H1 (cell line): Measurements from ENCODE around the gene MORC2. TPM values are rescaled to one million over a fixed set of nuclear protein-coding genes. Genes with fewer than 3 reads are reported as not detected.

Experiments
- CTCF ChIA-PET: fragments of 300-600 bp; sonication (Branson Sonifier 250); formaldehyde crosslinking; loops from one replicate; lab custom pipeline; 2021; ENCODE audit not compliant: partially characterized antibody; lab: Charles Lee
- POLR2A ChIA-PET: fragments of 300-600 bp; sonication (Branson Sonifier 250); formaldehyde crosslinking; loops from one replicate; lab custom pipeline; 2021; ENCODE audit warnings: inconsistent platforms; ENCODE audit not compliant: partially characterized antibody; lab: Charles Lee
- DNase-seq, 2 experiments: peaks; one replicate each; pipeline versions ENCODE4 v3.0.0 to v3.0.0-alpha.2; 2010 to 2022; ENCODE audit warnings: low spot score in 2 of 2, low read depth in 1 of 2, mixed read lengths in 1 of 2
- FAIRE-seq: peaks from 2 replicates; lab custom pipeline; 2011; peaks lifted over from hg19 to GRCh38; lab: Jason Lieb, UNC
- H2AFZ ChIP-seq: 2 replicates; pipeline ENCODE4 v1.8.1; 2012; ENCODE audit warnings: low read length, inconsistent platforms
- H2AK5ac ChIP-seq: 2 replicates; pipeline ENCODE4 v1.6.1; 2013; ENCODE audit warnings: low read depth, low read length
- H2BK120ac ChIP-seq: replicated peaks from 2 replicates; pipeline ENCODE3; 2013; ENCODE audit warnings: low read depth, low read length, inconsistent platforms
- H2BK12ac ChIP-seq: 2 replicates; pipeline ENCODE4 v1.6.1; 2013; ENCODE audit warnings: low read depth, low read length
- H2BK15ac ChIP-seq: 2 replicates; pipeline ENCODE4 v1.6.1; 2013; ENCODE audit warnings: low read length
- H2BK20ac ChIP-seq: 2 replicates; pipeline ENCODE4 v1.6.1; 2013; ENCODE audit warnings: low read length
- H2BK5ac ChIP-seq: 2 replicates; pipeline ENCODE4 v1.6.1; 2013; ENCODE audit warnings: low read depth, low read length
- H3K14ac ChIP-seq: 2 replicates; pipeline ENCODE4 v1.6.1; 2013; ENCODE audit warnings: inconsistent platforms; ENCODE audit not compliant: insufficient read length
- H3K18ac ChIP-seq: 2 replicates; pipeline ENCODE4 v1.6.1; 2013; ENCODE audit warnings: low read length; ENCODE audit errors: extremely low read depth
- H3K23ac ChIP-seq: 2 replicates; pipeline ENCODE4 v1.6.1; 2013; ENCODE audit warnings: inconsistent platforms; ENCODE audit not compliant: insufficient read length
- H3K23me2 ChIP-seq: 2 replicates; pipeline ENCODE4 v1.6.1; 2013; ENCODE audit warnings: low read depth, low read length
- H3K27ac ChIP-seq: 2 replicates; pipeline ENCODE4 v1.6.1; 2011; ENCODE audit warnings: low read depth, low read length, inconsistent platforms
- H3K27me3 ChIP-seq, 4 experiments: replicated peaks in 1 of 4; 1 replicate in 1 of 4; 2 replicates in 3 of 4; pipeline versions ENCODE4 v1.6.1 to v1.8.1; 2011 to 2013; ENCODE audit warnings: low read length in 3 of 4, mild to moderate bottlenecking in 3 of 4, inconsistent platforms in 2 of 4, mixed read lengths in 2 of 4, moderate library complexity in 1 of 4; ENCODE audit not compliant: control insufficient read depth in 3 of 4, insufficient read depth in 3 of 4; ENCODE audit errors: extremely low read depth in 1 of 4
- H3K36me3 ChIP-seq, 4 experiments: 2 replicates each; pipeline versions ENCODE4 v1.6.1 to v1.8.1; 2011 to 2013; ENCODE audit warnings: mild to moderate bottlenecking in 4 of 4, low read length in 3 of 4, moderate library complexity in 2 of 4, control low read depth in 1 of 4, inconsistent platforms in 1 of 4; ENCODE audit not compliant: insufficient read depth in 4 of 4, control insufficient read depth in 2 of 4
- H3K4ac ChIP-seq: replicated peaks from 2 replicates; pipeline ENCODE3; 2013; ENCODE audit warnings: low read length, low read depth, mixed read lengths, inconsistent platforms; ENCODE audit not compliant: insufficient read length
- H3K4me1 ChIP-seq, 4 experiments: replicated peaks in 1 of 4; 1 replicate in 1 of 4; 2 replicates in 3 of 4; pipeline versions ENCODE4 v1.6.1 to v1.8.1; 2011 to 2013; ENCODE audit warnings: low read length in 3 of 4, inconsistent platforms in 2 of 4, mixed read lengths in 1 of 4; ENCODE audit not compliant: insufficient read depth in 4 of 4, control insufficient read depth in 3 of 4
- H3K4me2 ChIP-seq, 2 experiments: 2 replicates each; pipeline versions ENCODE4 v1.6.1 to v1.8.1; 2011 to 2013; ENCODE audit warnings: low read depth in 2 of 2, low read length in 2 of 2, control low read depth in 1 of 2, inconsistent platforms in 1 of 2, mild to moderate bottlenecking in 1 of 2; ENCODE audit not compliant: insufficient read depth in 1 of 2
- H3K4me3 ChIP-seq, 4 experiments: fragments of 200-600, 300-600 bp in 1 of 4; sonication (generic), shearing (Covaris generic), sonication (Bioruptor Twin) in 1 of 4; 2 replicates each; pipeline versions ENCODE4 v1.5.1 to v1.8.1; 2011 to 2016; ENCODE audit warnings: low read length in 4 of 4, low read depth in 3 of 4, control low read depth in 2 of 4, inconsistent platforms in 2 of 4, mild to moderate bottlenecking in 2 of 4, mixed read lengths in 1 of 4, moderate library complexity in 1 of 4; ENCODE audit not compliant: insufficient read depth in 2 of 4; ENCODE audit errors: extremely low read depth in 1 of 4
- H3K56ac ChIP-seq: replicated peaks from 2 replicates; pipeline ENCODE3; 2013; ENCODE audit warnings: low read depth, mild to moderate bottlenecking, mixed read lengths, low read length, inconsistent platforms; ENCODE audit not compliant: insufficient read length
- H3K79me1 ChIP-seq: 2 replicates; pipeline ENCODE4 v1.6.1; 2013; ENCODE audit warnings: low read depth, low read length, control low read depth
- H3K79me2 ChIP-seq, 2 experiments: 2 replicates each; pipeline versions ENCODE4 v1.6.1 to v1.8.1; 2012 to 2013; ENCODE audit warnings: low read length in 2 of 2, mild to moderate bottlenecking in 2 of 2, inconsistent platforms in 1 of 2; ENCODE audit not compliant: insufficient read depth in 2 of 2, control insufficient read depth in 1 of 2
- H3K9ac ChIP-seq, 4 experiments: replicated peaks in 1 of 4; 1 replicate in 1 of 4; 2 replicates in 3 of 4; pipeline versions ENCODE4 v1.6.1 to v1.8.1; 2011 to 2013; ENCODE audit warnings: low read depth in 3 of 4, low read length in 3 of 4, control low read depth in 2 of 4, mild to moderate bottlenecking in 2 of 4, moderate library complexity in 2 of 4, inconsistent platforms in 1 of 4; ENCODE audit errors: extremely low read depth in 1 of 4
- H3K9me3 ChIP-seq, 2 experiments: 2 replicates each; pipeline versions ENCODE4 v1.6.1 to v1.8.1; 2012 to 2013; ENCODE audit warnings: mild to moderate bottlenecking in 2 of 2, moderate library complexity in 2 of 2, control low read depth in 1 of 2, inconsistent platforms in 1 of 2, low read depth in 1 of 2, low read length in 1 of 2, mixed read lengths in 1 of 2; ENCODE audit not compliant: insufficient read depth in 2 of 2
- H4K20me1 ChIP-seq, 2 experiments: replicated peaks in 1 of 2; 2 replicates each; pipeline versions ENCODE3 to v1.8.1; 2011 to 2013; ENCODE audit warnings: inconsistent platforms in 2 of 2, low read length in 2 of 2, mild to moderate bottlenecking in 1 of 2; ENCODE audit not compliant: insufficient read depth in 2 of 2, control insufficient read depth in 1 of 2
- H4K5ac ChIP-seq: 2 replicates; pipeline ENCODE4 v1.6.1; 2013; ENCODE audit warnings: low read length, low read depth, mixed read lengths, inconsistent platforms; ENCODE audit not compliant: insufficient read length
- H4K8ac ChIP-seq: 2 replicates; pipeline ENCODE4 v1.8.0; 2013; ENCODE audit warnings: mild to moderate bottlenecking, moderate library complexity, low read length, inconsistent platforms; ENCODE audit not compliant: insufficient read depth; ENCODE audit errors: extremely low read depth
- H4K91ac ChIP-seq: replicated peaks from 2 replicates; pipeline ENCODE3; 2013; ENCODE audit warnings: low read length, mixed read lengths, inconsistent platforms; ENCODE audit not compliant: insufficient read length
- BCL11A ChIP-seq, 2 experiments: IDR thresholded peaks; one replicate each; pipeline ENCODE4 v1.6.1; 2011; ENCODE audit warnings: low read depth in 2 of 2, low read length in 2 of 2, mild to moderate bottlenecking in 2 of 2
- CBX5 ChIP-seq: fragments of 300-800, 300-1000 bp; sonication (generic); IDR thresholded peaks from 2 replicates; pipeline ENCODE4 v1.7.1; 2016; ENCODE audit warnings: antibody characterized with exemption, low read length, low read depth
- RAD21 ChIP-seq, 2 experiments: IDR thresholded peaks in 1 of 2; conservative IDR thresholded peaks in 1 of 2; 2 replicates each; pipeline ENCODE4 v1.6.1; 2011; ENCODE audit warnings: low read depth in 2 of 2, low read length in 2 of 2, improper control_type of control experiment in 1 of 2, inconsistent platforms in 1 of 2, mild to moderate bottlenecking in 1 of 2, moderate library complexity in 1 of 2
- TBP ChIP-seq: IDR thresholded peaks from 2 replicates; pipeline ENCODE4 v1.6.1; 2011; ENCODE audit warnings: low read depth, low read length, improper control_type of control experiment
- WGBS, 2 experiments: shearing (Covaris generic) in 1 of 2; methylation state at CpG; one replicate each; pipeline versions ENCODE4 v1.1.6 to v1.1.7; 2013 to 2015; ENCODE audit warnings: low lambda C conversion rate in 2 of 2, mixed read lengths in 2 of 2, inconsistent platforms in 1 of 2, low coverage in 1 of 2, missing lambda C conversion rate in 1 of 2; ENCODE audit not compliant: insufficient replicate concordance in 2 of 2, insufficient coverage in 1 of 2, insufficient read length in 1 of 2; ENCODE audit errors: extremely low coverage in 1 of 2, missing lambda C conversion rate in 1 of 2; 5-methylcytosine and 5-hydroxymethylcytosine counted together
- polyA plus RNA-seq, 7 experiments: library from polyadenylated mRNA; depleted of rRNA in 3 of 7; stranded (reverse) in 5 of 7; unstranded in 2 of 7; fragments of >200 nt in 5 of 7; fragments of 200-250 nt in 2 of 7; gene quantifications; 1 replicate in 5 of 7; 2 replicates in 1 of 7; 4 replicates in 1 of 7; pipeline versions ENCODE4 v1.2.1 to v1.2.3, GENCODE V29; 2011 to 2013; ENCODE audit warnings: missing spikeins in 2 of 7, mixed read lengths in 2 of 7
- total RNA-seq: library from RNA; stranded (reverse); fragmentation: NEBNext Ultra II Directional; extraction: Animal tissue kit (Norgen Biotek cat#: 25700); gene quantifications from 2 replicates; pipeline ENCODE4 v1.2.1, GENCODE V29; 2021

The MORC2 gene
- total and polyA plus RNA-seq, 2 of the 8 experiments (the other 6 are each of a cell fraction or from before 2014, with no cell fraction given): 15.4 to 68.0 TPM

GRCh38 chr22:30880847-30881246, 87.7 kb downstream of the MORC2 start:
- Histone ChIP-seq H3K23ac (no peak overlapping the region), H2BK15ac (no peak overlapping the region), H4K8ac (no peak overlapping the region; the same call in 1 of the 2 replicates), H3K56ac (no peak overlapping the region), H3K4me1 (peaks cover 0 to 7% (median 3%) of the 10 kb centered on the region in 4 experiments; a peak in 4 of 7 replicates), H4K20me1 (no peaks in the 10 kb centered on the region), H2BK120ac (no peak overlapping the region), H2BK12ac (no peak overlapping the region), H2BK5ac (no peak overlapping the region), H2AFZ (no peak overlapping the region), H2BK20ac (no peak overlapping the region), H3K4me3 (no peak overlapping the region), H3K27ac (no peak overlapping the region), H3K27me3 (no peaks in the 10 kb centered on the region), H3K4ac (no peak overlapping the region), H3K36me3 (no peaks in the 10 kb centered on the region), H3K18ac (no peak overlapping the region), H4K91ac (no peak overlapping the region), H3K14ac (no peak overlapping the region), H4K5ac (no peak overlapping the region), H3K79me1 (no peaks in the 10 kb centered on the region), H2AK5ac (no peak overlapping the region), H3K9ac (no peak overlapping the region), H3K79me2 (no peaks in the 10 kb centered on the region), H3K9me3 (no peaks in the 10 kb centered on the region), H3K23me2 (no peaks in the 10 kb centered on the region), H3K4me2 (no peak overlapping the region)
- CTCF ChIA-PET: interaction anchor here (0.9 to 1.8 kb wide), 4 partner anchors 10 to 246 kb away, joined by 3 to 12 read pairs (median 4); no protein-coding TSS in a partner anchor
- FAIRE-seq: no peak
- 81% methylated on average over 5 of the region's 5 CpGs; no CpG with 5 or more reads in 1 of the 2 experiments for WGBS, 2 experiments
- TF ChIP-seq CBX5 (no peak), TBP (no peak), BCL11A (IDR thresholded peaks at IDR 0.05; ENCODE audit: low read depth in 2 of 2, low read length in 2 of 2) (no peak), RAD21 (IDR thresholded peaks at IDR 0.05 in 1 of 2, conservative IDR thresholded peaks at IDR 0.05 in 1 of 2; ENCODE audit: low read depth in 2 of 2, low read length in 2 of 2) (no peak)
- POLR2A ChIA-PET: interaction anchor here (1.0 to 1.3 kb wide), 2 partner anchors 9 to 204 kb away, joined by 3 read pairs; no protein-coding TSS in a partner anchor
- no peak for DNase-seq
